IPS DF 4.7 (cell line): ENCODE data around the gene TUBGCP2.
"Not testable (repeated sequence)": the region's sequence is repeated elsewhere in the genome, so short reads cannot be mapped to it uniquely, and the experiment has no call there.

Experiments used
- DNase-seq: peaks from one replicate; pipeline ENCODE4 v3.0.0-alpha.2; 2013; ENCODE audit warnings: low spot score; ENCODE audit errors: extremely low read depth

Gene TUBGCP2

GRCh38 chr10:133249975-133250754 lies 58.5 kb downstream of the TUBGCP2 start:
- no peak for DNase-seq

GRCh38 chr10:133249094-133249780 lies 59.4 kb downstream of the TUBGCP2 start:
- DNase-seq = no peak

- no peak for DNase-seq
These were observed 60.3 kb downstream of the TUBGCP2 start for GRCh38 chr10:133248334-133248715.

GRCh38 chr10:133247681-133248333 lies 60.9 kb downstream of the TUBGCP2 start:
- DNase-seq = no peak

- DNase-seq = no peak
These were observed 62.4 kb downstream of the TUBGCP2 start for GRCh38 chr10:133246236-133246626.

GRCh38 chr10:133245439-133246235 lies 63.0 kb downstream of the TUBGCP2 start:
- DNase-seq = no peak

- DNase-seq = no peak
These were observed 65.1 kb downstream of the TUBGCP2 start for GRCh38 chr10:133243593-133243992.

GRCh38 chr10:133242611-133243356 lies 65.9 kb downstream of the TUBGCP2 start:
- DNase-seq = no peak

GRCh38 chr10:133241501-133242205 lies 67.0 kb downstream of the TUBGCP2 start:
- DNase-seq = no peak

- DNase-seq = no peak
These were observed 68.7 kb downstream of the TUBGCP2 start for GRCh38 chr10:133239990-133240389.

GRCh38 chr10:133238466-133238804 lies 70.2 kb downstream of the TUBGCP2 start:
- DNase-seq = no peak

- peak; percentile 71 for DNase-seq
These were observed 70.8 kb downstream of the TUBGCP2 start, which contains the start of gene VENTX for GRCh38 chr10:133237588-133238465. Gene VENTX, plus strand, starts transcription at chr10:133237855. Its CDS starts 60 bp downstream, at chr10:133237915.

- DNase-seq = no peak
These were observed 71.5 kb downstream of the TUBGCP2 start for GRCh38 chr10:133237241-133237587.

- no peak for DNase-seq
These were observed 72.1 kb downstream of the TUBGCP2 start for GRCh38 chr10:133236401-133237240.

GRCh38 chr10:133235932-133236331 lies 72.7 kb downstream of the TUBGCP2 start:
- DNase-seq = no peak

GRCh38 chr10:133235265-133235855 lies 73.3 kb downstream of the TUBGCP2 start:
- DNase-seq = no peak

- not testable (repeated sequence) for DNase-seq
These were observed 73.9 kb downstream of the TUBGCP2 start for GRCh38 chr10:133234796-133235195.
